GM19043 (cell line): ENCODE measurements around the gene NR2F6.
A peak's percentile ranks its signal among the peaks of the same experiment; 100 is the strongest.
"Not testable (repeated sequence)": the region's sequence is repeated elsewhere in the genome, so short reads cannot be mapped to it uniquely, and the experiment has no call there.

Experiments
- ATAC-seq: cut with Tn5 transposase; IDR thresholded peaks from one replicate; pipeline ENCODE4 v1.9.1; 2021; ENCODE audit warnings: low read depth; ENCODE audit not compliant: unreplicated experiment

Gene NR2F6

DNA sequence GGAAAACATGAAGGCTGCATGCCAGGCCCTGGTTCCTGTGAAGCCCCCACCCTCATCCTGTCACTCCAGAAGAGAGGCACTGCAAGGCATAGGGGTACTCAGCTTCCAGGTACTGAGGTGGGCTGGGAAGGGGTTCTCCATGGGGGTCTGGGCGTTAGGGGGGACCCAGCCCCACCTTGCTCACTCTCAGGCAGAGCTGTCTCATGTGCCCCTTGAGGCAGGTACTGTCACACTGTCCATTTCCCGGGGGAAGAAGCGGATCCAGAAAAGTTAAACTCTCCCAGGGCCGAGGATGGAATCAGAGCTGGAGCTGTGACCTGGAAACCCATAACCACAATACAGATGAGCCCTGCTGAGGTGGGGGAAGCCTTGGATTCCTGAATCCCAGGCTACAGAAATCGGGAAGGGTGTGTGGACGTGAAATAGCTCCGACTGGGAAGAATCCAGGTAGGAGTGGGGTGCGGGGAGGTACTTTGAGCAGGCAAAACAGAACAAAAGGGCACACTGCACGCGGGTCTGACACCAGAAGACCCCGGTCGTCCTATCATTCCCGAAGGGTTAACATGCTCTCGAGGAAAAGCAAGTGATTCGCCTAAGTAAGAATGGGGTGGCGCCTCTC, 31.1 kb downstream of the NR2F6 start:
- peak; percentile 7 for ATAC-seq

DNA sequence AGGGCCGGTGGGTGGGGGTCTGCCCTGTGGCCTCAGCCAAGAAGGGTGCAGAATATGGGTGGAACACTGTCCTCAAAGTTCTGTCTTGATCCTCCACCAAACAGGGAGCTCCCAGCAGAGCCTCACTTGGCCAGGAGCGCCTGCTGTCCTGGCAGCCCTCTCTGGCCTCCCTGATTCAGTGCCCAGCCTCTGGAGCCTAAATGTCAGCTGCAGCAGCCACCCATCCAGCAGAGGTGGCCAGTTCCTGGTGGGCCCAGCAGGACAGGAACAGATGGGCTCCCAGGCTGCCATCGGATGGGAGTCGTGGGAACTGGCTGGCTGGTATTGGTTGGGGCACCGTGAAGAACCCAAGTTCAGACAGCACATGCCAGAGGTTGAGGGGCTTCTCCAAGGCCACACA, 32.4 kb downstream of the NR2F6 start:
- ATAC-seq, result no peak

DNA sequence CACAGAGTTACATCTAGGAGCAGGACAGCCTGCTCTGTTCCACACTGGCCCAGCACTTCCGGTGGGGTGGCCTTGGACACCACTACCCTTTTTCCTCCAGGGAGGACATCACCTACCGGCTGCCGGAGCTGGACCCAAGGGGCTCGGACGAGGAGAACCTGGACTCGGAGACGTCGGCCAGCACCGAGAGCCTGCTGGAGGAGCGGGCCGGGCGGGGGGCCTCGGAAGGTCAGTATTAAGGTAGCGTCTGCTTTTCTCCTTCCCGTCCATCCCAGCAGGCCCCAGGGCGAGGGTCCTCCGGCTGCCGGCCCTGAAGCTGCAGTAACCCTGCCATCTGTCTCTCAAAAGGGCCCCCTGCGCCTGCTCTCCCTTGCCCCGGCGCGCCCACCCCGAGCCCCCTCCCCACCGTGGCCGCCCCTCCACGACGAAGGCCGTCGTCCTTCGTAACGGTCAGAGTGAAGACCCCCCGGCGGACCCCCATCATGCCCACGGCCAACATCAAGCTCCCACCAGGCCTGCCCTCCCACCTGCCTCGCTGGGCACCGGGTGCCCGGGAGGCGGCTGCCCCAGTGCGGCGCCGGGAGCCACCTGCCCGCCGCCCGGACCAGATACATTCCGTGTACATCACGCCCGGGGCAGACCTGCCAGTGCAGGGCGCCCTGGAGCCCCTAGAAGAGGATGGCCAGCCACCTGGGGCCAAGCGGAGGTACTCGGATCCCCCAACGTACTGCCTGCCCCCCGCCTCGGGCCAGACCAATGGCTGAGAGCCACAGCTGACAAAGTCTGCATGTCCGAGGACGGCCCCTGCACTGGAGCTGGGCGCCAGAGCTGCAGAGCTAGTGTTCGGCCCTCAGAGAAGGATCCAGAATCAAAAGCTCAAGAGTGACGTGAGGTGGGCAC, 33.9 kb downstream of the NR2F6 start:
- ATAC-seq, result no peak

DNA sequence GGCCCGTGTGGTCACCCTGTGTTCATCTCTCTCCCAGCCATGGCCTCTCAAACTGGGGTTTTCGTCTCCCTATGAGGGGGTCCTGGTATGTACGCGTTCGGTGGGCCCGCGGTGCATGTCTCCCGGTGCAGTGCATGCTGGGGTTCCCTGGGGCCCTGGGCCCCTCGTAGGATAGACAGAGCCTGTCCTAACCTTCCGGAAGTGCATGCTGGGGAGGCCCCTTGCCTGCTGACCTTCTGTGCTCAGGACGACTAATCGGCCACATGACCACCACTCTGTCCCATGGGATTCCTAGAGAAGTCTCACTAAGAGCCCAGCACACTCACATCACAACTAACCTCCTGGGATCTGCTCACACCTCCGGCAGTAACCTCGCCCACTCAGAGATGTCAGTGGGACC, 35.4 kb downstream of the NR2F6 start:
- no peak for ATAC-seq

DNA sequence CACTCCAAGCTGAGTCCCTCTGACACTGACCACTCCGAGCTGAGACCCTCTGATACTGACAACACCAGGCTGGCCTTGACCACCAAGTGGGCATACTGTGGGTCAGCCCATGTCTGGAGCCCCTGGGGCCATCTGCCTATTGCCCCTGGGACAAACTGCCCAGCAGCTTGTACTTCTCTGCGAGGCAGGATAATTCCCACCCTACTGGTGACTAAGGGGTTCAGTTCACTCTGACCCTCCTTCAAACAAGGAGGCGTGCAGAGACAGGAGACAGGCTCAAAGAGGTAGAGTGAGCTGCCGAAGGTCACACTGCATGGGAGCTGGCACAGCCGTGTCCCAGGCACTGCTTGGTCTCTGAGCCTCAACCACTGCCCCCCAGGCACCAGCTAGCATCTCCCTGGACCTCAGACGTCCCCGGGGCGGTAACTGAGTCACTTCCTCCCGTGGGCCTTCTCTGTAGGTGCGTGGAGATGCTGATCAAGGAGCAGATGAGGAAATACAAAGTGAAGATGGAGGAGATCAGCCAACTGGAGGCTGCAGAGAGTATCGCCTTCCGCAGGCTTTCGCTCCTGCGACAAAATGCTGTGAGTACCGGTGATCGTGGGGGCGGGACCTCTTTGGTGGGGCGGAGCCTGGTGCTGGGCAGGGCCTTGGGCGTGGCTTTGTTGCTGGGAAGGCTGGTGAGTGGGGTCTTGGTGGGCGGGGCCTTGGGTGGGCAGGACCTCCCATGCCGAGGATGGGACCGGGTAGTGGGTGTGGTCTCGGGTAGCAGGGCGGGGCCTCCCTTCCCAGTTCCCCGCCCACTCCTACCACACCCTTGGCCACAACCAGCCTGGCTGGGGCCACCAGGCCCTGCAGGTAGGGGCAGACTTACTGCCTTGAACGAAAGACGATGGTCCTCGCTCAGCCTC, 36.3 kb downstream of the NR2F6 start:
- ATAC-seq, result no peak

DNA sequence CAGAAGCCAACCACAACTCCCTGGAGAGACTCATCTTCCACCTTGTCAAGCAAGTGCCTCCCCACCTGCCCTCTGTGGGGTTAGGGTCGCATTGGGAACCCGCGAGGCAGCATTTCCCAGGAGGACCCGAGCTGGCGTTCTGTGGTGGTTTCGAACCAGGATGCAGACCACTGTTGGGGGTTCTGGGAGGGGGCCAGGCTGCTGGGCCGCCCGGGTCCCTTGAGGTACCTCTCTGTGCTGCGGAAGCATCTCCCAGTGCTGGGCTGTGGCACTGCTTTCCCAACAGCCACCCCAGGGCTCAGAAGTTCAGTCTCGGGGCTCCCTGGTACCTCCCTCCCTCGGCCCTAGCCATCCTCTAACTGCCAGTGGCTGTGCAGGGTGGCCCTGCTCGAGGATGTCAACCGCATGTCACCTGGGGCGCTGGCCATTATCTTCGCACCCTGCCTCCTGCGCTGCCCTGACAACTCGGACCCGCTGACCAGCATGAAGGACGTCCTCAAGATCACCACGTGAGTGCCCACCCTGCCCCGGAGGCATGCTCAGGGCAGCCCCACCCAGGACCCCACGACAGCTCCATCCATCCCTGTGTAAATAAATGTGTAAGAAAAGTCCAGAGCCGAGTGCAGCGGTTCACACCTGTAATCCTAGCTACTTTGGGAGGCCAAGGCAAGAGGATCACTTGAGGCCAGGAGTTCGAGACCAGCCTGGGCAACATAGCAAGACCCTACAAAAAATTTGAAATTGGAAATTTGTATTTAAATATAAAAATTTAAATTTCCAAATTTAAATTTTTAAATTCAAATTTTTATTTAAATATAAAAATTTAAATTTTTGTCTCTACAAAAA, 38.8 kb downstream of the NR2F6 start:
- ATAC-seq, result no peak

DNA sequence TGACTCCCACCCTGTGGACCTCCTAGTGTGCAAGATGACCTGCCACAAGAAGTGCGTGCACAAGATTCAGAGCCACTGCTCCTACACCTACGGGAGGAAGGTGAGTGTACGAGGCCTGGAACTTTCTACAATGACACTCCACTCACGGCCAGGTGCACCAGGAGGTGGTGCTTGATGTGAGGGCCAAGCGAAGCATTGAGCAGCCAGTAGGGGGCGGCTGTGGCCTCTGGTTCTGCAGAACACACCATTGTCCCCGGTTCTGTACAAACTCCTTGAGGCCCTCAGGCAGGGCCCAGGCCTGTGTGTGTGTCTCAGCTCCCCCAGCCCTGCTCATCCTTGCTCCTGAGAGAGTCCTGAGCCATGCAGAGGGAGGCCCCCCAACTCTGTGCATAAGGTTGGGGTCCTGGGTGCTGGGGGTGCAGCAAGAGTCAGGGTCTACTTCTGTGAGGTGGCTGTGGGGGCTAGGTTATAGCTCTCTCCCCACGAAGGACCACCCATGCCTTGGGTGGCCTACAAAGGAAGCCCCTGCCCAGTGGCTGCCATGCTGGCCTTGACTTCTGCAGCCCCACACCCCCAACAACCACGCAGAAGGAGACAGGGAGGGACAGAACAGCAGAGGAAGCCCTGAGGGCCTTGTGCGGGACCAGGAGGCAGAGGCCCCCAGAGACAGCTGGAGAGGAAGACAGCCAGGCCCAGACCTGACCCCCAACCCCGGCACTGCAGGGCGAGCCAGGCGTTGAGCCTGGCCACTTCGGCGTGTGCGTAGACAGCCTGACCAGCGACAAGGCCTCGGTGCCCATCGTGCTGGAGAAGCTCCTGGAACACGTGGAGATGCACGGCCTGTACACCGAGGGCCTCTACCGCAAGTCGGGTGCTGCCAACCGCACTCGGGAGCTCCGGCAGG, 40.2 kb downstream of the NR2F6 start:
- ATAC-seq, result no peak

DNA sequence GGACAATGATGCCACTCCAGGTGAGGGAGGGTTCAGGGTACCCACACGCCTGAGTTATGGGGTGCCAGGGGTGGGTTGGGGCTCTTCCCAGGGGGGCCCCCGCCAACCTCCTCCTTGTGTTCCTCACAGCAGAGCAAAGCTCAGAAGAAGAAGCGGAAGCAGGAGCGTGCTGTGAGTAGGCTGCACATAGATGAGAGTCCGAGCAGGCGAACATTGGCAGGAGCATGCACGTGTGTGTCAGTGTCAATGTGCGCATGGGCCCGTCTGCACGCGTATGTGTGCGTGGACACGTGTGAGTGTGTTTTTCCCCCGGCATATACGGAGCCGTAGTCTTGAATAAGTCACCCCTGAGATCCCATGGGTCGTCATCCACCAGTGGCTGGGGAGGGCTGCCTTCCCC, 43.0 kb downstream of the NR2F6 start:
- ATAC-seq, result no peak

DNA sequence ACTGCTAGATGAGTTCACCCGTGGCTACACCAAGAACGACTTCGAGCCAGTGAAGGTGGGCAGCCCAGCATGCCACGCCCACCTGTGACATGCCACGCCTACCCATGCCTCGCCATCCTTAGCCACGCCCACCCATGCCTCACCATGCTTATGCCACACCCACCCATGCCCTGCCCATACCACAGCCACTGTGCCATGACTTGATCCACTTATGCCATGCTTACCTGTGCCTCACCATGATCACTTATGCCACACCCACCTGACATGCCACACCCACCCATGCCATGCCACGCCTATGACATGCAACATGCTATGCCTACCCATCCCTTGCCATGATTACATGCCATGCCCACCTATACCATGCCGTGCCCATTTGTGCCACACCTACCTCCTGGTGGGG, 43.5 kb downstream of the NR2F6 start:
- ATAC-seq, result no peak

DNA sequence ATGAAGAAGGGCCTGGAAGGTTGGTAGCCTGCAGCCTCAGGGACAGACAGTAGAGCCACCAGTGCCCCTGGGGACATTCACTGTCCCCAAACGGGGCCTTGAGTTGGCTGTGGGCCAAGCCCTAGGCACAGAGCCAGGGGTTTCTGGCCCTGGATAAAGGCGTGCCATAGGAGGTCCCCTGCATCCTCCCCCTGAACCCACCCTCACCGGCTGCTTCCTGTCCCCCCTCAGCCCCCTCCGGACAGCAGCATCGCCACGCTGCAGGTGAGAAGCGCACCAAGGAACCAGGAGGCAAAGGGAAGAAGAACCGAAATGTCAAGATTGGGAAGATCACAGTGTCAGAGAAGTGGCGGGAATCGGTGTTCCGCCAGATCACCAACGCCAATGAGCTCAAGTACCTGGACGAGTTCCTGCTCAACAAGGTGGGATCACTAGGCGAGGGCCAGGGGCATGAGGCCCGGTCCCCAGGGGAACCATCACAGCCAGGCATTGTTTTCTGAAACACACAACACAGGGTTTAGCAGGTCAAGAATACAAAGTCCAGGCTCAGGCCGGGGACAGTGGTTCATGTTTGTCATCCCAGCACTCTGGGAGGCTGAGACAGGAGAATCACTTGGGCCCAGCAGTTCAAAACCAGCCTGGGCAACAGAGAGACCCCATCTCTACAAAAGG, 45.2 kb downstream of the NR2F6 start:
- ATAC-seq, result no peak

DNA sequence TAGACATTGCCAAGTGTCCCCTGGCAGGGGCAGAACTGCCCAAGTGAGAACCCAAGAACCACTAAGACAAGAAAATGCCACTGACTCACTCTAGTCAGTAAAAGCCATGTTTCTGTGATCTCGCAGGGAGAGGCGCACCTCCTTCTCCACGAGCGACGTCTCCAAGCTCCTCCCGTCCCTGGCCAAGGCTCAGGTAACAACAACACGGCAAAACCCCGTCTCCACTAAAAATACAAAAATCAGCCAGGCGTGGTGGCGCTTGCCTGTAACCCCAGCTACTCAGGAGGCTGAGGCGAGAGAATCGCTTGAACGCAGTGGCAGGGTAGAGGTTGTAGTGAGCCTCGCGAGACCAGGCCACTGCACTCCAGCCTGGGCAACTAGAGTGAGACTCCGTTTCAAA, 48.1 kb downstream of the NR2F6 start:
- no peak for ATAC-seq

DNA sequence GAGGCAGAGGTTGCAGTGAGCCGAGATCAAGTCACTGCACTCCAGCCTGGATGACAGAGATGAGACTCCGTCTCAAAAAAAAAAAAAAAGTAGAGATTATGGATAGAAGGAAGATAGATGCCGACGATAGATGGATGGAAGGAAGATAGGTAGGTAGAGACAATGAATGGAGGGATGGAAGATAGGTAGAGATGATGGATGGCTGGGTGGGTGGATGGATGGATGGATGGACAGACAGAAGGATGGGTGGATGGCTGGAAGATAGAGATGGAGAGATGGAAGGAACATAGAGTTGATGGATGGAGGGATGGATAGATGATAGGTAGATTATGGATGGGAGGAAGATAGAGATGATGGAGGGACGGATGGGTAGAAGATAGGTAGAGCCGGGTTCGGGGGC, 49.1 kb downstream of the NR2F6 start:
- no peak for ATAC-seq

DNA sequence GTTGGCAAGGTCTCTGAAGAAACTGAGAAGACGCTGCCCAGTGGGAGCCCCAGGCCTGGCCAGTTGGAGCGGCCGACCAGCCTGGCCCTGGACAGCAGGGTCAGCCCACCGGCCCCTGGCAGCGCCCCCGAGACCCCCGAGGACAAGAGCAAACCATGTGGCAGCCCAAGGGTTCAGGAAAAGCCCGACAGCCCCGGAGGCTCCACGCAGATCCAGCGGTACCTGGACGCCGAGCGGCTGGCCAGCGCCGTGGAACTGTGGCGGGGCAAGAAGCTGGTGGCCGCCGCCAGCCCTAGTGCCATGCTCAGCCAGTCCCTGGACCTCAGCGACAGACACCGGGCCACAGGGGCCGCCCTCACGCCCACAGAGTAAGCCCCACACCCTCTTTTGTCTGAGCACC, 50.6 kb downstream of the NR2F6 start:
- ATAC-seq, result no peak

DNA sequence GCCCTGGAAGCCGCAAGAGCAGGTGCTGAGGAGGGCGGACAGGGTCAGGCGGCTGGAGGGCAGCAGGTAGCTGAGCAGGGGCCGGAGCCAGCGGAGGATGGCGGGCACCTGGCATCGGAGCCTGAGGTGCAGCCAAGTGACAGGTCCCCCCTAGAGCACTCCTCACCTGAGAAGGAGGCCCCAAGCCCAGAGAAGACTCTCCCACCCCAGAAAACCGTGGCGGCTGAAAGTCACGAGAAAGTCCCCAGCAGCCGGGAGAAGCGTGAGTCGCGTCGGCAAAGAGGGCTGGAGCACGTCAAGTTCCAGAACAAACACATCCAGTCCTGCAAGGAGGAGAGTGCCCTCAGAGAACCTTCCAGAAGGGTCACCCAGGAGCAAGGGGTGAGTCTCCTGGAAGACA, 51.1 kb downstream of the NR2F6 start:
- ATAC-seq, result no peak

DNA sequence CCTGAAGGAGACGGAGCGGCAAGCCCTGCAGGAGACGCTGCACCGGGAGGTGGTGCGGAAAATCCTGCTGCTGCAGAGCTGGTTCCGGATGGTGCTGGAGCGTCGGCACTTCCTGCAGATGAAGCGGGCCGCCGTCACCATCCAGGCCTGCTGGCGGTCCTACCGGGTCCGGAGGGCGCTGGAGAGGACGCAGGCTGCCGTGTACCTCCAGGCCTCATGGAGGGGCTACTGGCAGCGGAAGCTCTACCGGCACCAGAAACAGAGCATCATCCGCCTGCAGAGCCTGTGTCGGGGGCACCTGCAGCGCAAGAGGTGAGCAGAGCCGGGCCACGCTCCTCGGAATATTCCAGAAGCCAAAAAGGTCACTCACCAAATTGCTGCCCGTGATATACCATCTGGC, 53.0 kb downstream of the NR2F6 start:
- no peak for ATAC-seq

DNA sequence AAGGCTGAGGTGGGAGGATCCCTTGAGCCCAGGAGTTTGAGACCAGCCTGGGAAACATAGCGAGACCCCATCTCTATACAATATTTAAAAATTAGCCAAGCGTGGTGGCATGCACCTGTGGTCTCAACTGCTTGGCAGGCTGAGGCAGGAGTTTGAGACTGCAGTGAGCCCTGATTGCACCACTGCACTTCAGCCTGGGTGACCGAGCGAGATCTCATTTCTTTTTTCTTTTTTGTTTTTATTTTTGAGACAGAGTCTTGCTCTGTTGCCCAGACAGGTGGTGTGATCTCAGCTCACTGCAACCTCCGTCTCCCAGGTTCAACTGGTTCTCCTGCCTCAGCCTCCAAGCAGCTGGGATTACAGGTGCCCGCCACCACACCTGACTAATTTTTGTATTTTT, 54.0 kb downstream of the NR2F6 start:
- ATAC-seq, result not testable (repeated sequence)

DNA sequence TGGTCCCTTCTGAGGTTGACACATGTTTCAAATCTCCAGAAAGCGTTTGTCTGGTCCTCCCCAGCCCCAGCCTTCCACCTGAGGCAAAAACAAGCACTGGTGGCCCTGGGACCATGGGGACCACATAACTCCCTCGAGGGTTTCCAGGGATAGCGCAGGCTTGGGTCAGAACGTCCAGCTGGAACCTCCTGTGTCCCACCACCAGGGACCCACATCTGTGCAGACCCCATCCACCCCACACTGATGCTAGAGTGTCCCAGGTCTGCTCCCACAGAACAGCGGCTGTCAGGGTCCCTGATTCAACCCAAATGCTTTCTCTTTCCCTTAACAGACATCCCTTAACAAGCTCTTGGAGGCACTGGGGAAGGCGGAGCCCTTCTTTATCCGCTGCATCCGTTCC, 60.1 kb downstream of the NR2F6 start:
- ATAC-seq, result no peak

DNA sequence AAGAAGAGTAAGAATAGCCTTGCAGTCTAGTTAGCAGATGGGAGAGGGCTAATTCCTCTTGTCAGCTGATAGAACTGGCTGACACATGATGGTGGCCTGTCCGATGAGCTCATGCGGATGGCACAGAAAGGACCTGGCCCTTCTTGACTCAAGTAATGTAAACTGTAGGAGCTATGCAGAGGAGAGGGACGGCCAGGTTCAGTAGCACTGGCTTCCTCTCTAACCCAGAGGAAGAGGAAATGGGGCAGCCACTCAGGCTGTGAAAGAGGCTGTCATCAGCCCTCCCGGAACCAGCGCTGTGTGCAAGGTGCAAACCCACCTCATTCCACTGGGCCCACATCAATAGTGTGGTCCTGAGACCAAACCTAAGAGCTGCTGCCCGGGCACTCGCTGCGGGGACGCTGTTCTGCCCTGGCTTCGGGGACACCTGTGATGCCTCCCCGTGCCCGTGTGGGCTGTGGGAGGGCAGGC, 61.3 kb downstream of the NR2F6 start:
- no peak for ATAC-seq

DNA sequence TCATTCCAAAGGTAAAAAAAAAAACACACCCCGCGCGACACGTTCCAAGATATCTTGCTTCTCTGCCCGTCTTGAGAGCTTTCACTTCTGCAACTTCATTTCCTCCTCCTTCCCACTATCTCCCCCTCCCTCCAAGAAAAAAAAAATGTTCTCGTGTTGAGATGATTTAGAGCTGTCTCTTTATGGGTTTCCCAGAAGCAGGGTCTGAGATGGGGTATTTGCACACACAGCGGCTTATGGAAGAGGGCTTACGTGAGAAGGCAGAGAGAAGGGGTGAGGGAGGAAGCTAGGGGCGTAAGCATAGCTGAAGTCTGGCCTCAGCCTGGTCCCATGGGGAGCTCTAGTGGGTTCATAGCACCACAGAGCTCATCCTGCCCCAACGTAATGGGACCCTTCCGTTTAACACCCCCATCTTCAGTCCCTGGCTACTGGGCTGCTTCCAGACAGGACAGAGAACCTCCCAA, 61.8 kb downstream of the NR2F6 start:
- no peak for ATAC-seq
